ENCODE measurements around the gene EEF1E1. TPM values are rescaled to one million over a fixed set of nuclear protein-coding genes. Genes with fewer than 3 reads are reported as not detected.

The EEF1E1 gene
- total and polyA plus RNA-seq, 9 of the 15 experiments (the other 6 are each of a cell fraction or from before 2014, with no cell fraction given), result 135 to 1,355 (median 327) TPM

DNA sequence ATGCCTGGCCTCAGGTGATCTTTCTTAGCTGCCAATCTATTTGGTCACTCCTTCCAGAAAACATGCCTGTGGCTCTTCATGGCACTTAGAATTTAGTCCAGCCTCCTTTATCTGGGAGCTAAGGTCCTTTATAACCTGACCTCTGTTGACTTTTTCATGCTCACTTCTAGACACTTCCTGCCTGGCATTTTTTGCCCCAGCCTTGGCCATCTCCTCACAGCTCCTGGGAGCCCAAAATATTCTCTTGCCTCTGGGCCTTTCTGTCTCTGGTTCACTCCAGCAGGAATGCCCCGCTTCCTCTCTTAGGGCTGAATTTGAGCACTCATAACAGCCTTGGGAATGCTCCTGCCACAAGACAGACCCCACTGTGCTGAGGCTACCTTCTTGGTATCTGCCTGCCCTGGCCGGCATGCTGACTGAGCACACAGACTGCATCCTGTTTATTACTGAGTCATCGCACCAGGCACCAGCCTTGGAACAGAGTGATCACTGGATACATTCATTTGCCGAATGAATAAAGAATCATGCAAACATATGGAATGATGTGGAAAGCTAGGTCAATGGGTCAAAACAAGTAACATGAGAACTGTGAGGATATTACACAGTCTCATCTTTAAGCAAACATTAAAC, 5.8 kb upstream of the EEF1E1 start (continued):
- TF ChIP-seq, protein P1, sequence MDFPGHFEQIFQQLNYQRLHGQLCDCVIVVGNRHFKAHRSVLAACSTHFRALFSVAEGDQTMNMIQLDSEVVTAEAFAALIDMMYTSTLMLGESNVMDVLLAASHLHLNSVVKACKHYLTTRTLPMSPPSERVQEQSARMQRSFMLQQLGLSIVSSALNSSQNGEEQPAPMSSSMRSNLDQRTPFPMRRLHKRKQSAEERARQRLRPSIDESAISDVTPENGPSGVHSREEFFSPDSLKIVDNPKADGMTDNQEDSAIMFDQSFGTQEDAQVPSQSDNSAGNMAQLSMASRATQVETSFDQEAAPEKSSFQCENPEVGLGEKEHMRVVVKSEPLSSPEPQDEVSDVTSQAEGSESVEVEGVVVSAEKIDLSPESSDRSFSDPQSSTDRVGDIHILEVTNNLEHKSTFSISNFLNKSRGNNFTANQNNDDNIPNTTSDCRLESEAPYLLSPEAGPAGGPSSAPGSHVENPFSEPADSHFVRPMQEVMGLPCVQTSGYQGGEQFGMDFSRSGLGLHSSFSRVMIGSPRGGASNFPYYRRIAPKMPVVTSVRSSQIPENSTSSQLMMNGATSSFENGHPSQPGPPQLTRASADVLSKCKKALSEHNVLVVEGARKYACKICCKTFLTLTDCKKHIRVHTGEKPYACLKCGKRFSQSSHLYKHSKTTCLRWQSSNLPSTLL (IDR thresholded peaks at IDR 0.05), result no peak
- TF ChIP-seq, protein P2, sequence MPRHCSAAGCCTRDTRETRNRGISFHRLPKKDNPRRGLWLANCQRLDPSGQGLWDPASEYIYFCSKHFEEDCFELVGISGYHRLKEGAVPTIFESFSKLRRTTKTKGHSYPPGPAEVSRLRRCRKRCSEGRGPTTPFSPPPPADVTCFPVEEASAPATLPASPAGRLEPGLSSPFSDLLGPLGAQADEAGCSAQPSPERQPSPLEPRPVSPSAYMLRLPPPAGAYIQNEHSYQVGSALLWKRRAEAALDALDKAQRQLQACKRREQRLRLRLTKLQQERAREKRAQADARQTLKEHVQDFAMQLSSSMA (CRISPR knock-in tag; IDR thresholded peaks at IDR 0.05), result no peak
- TF ChIP-seq NFE2 (IDR thresholded peaks at IDR 0.05; ENCODE audit: low read depth) (peak; percentile 89), SAP30 (IDR thresholded peaks at IDR 0.05; ENCODE audit: borderline replicate concordance, insufficient read depth, low read depth, low read length, poor library complexity, severe bottlenecking) (no peak), SMARCA5 (IDR thresholded peaks at IDR 0.05) (no peak), KDM5B (IDR thresholded peaks at IDR 0.05; ENCODE audit: insufficient replicate concordance, low read depth, low read length) (no peak), MEF2D (tag; conservative IDR thresholded peaks at IDR 0.05; ENCODE audit: low read depth) (no peak), LARP7 (IDR thresholded peaks at IDR 0.05) (no peak), BMI1 (IDR thresholded peaks at IDR 0.05; ENCODE audit: low read length) (no peak)
- TF ChIP-seq, protein P3, sequence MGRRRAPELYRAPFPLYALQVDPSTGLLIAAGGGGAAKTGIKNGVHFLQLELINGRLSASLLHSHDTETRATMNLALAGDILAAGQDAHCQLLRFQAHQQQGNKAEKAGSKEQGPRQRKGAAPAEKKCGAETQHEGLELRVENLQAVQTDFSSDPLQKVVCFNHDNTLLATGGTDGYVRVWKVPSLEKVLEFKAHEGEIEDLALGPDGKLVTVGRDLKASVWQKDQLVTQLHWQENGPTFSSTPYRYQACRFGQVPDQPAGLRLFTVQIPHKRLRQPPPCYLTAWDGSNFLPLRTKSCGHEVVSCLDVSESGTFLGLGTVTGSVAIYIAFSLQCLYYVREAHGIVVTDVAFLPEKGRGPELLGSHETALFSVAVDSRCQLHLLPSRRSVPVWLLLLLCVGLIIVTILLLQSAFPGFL (CRISPR knock-in tag; IDR thresholded peaks at IDR 0.05), result 0 out of 2 replicates have a peak, but pooled peaks have one; percentile 46
- TF ChIP-seq, protein P4, sequence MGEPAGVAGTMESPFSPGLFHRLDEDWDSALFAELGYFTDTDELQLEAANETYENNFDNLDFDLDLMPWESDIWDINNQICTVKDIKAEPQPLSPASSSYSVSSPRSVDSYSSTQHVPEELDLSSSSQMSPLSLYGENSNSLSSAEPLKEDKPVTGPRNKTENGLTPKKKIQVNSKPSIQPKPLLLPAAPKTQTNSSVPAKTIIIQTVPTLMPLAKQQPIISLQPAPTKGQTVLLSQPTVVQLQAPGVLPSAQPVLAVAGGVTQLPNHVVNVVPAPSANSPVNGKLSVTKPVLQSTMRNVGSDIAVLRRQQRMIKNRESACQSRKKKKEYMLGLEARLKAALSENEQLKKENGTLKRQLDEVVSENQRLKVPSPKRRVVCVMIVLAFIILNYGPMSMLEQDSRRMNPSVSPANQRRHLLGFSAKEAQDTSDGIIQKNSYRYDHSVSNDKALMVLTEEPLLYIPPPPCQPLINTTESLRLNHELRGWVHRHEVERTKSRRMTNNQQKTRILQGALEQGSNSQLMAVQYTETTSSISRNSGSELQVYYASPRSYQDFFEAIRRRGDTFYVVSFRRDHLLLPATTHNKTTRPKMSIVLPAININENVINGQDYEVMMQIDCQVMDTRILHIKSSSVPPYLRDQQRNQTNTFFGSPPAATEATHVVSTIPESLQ (CRISPR knock-in tag; IDR thresholded peaks at IDR 0.05), result no peak
- TF ChIP-seq, protein P5, sequence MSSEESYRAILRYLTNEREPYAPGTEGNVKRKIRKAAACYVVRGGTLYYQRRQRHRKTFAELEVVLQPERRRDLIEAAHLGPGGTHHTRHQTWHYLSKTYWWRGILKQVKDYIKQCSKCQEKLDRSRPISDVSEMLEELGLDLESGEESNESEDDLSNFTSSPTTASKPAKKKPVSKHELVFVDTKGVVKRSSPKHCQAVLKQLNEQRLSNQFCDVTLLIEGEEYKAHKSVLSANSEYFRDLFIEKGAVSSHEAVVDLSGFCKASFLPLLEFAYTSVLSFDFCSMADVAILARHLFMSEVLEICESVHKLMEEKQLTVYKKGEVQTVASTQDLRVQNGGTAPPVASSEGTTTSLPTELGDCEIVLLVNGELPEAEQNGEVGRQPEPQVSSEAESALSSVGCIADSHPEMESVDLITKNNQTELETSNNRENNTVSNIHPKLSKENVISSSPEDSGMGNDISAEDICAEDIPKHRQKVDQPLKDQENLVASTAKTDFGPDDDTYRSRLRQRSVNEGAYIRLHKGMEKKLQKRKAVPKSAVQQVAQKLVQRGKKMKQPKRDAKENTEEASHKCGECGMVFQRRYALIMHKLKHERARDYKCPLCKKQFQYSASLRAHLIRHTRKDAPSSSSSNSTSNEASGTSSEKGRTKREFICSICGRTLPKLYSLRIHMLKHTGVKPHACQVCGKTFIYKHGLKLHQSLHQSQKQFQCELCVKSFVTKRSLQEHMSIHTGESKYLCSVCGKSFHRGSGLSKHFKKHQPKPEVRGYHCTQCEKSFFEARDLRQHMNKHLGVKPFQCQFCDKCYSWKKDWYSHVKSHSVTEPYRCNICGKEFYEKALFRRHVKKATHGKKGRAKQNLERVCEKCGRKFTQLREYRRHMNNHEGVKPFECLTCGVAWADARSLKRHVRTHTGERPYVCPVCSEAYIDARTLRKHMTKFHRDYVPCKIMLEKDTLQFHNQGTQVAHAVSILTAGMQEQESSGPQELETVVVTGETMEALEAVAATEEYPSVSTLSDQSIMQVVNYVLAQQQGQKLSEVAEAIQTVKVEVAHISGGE (CRISPR knock-in tag; IDR thresholded peaks at IDR 0.05), result no peak
